Astrocyte (in vitro differentiated cells and primary cell): ENCODE measurements around the gene IPO13.

Experiments used
- EZH2 ChIP-seq: IDR thresholded peaks from 2 replicates; pipeline ENCODE4 v1.6.1; 2012; ENCODE audit warnings: mild to moderate bottlenecking, low read length, inconsistent platforms; ENCODE audit not compliant: insufficient read depth
- TF ChIP-seq, protein P1 (sequence below): IDR thresholded peaks from 2 replicates; pipeline ENCODE4 v1.5.1; 2011; ENCODE audit warnings: low read depth, mild to moderate bottlenecking, inconsistent platforms, low read length, moderate library complexity; ENCODE audit not compliant: insufficient read depth

DNA sequence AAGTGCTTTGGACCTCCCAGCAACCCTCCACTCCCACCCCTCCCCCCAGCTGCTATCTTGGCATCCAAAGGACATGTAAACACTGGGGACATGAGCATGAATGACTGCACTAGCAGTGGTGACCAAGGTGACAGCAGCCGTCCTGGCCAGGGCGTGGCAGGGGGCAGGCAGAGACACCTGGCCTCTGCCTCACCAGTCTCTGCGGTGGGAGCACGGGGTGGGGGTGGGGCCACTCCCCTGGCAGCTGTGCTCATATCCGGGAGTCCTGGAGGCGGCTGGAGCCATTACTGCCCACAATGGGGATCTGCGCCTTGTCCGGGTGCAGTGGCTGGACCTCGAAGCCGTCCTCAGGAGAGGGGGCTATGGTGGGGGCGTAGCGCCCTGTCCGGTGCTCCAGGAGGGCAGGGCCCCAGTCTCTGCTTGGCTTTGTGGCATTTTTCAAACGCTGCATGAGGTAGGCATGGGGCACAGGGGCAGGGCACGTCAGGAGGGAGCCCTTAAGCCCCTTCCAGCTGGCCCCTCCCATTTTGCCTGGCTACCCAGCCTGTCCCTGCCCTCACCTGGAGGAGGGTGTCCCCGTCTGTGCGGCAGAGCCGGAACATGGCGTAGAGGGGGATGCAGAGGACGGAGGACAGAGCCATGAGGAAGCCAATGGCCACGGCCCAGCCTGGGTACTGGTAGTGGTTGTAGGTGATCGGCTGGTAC is 50.7 kb downstream of the IPO13 start:
- TF ChIP-seq, protein P1, sequence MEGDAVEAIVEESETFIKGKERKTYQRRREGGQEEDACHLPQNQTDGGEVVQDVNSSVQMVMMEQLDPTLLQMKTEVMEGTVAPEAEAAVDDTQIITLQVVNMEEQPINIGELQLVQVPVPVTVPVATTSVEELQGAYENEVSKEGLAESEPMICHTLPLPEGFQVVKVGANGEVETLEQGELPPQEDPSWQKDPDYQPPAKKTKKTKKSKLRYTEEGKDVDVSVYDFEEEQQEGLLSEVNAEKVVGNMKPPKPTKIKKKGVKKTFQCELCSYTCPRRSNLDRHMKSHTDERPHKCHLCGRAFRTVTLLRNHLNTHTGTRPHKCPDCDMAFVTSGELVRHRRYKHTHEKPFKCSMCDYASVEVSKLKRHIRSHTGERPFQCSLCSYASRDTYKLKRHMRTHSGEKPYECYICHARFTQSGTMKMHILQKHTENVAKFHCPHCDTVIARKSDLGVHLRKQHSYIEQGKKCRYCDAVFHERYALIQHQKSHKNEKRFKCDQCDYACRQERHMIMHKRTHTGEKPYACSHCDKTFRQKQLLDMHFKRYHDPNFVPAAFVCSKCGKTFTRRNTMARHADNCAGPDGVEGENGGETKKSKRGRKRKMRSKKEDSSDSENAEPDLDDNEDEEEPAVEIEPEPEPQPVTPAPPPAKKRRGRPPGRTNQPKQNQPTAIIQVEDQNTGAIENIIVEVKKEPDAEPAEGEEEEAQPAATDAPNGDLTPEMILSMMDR = no peak
- TF ChIP-seq EZH2 = no peak
